WI38 (cell line): ENCODE data around the gene PARD3B.

ENCODE experiments used
- H3K4me3 ChIP-seq: 2 replicates; pipeline ENCODE4 v1.5.1; 2011; ENCODE audit warnings: low read depth, mild to moderate bottlenecking, control low read depth, low read length
- CTCF ChIP-seq: IDR thresholded peaks from 2 replicates; pipeline ENCODE4 v1.5.1; 2012; ENCODE audit warnings: low read depth, mild to moderate bottlenecking, control low read depth, low read length

The PARD3B gene

GRCh38 chr2:205494537-205495235 is 949.4 kb downstream of the PARD3B start:
- TF ChIP-seq CTCF, result no peak
- H3K4me3 ChIP-seq, result no peak overlapping the region

GRCh38 chr2:205495819-205496218 is 950.5 kb downstream of the PARD3B start:
- no peak overlapping the region for H3K4me3 ChIP-seq
- TF ChIP-seq CTCF, result no peak

- no peak overlapping the region for H3K4me3 ChIP-seq
- no peak for TF ChIP-seq CTCF
Measured at GRCh38 chr2:205496370-205496769, 951.1 kb downstream of the PARD3B start.

- TF ChIP-seq CTCF, result no peak
- H3K4me3 ChIP-seq, result no peak overlapping the region
Measured at GRCh38 chr2:205496772-205497171, 951.5 kb downstream of the PARD3B start.

- TF ChIP-seq CTCF, result no peak
- H3K4me3 ChIP-seq, result no peak overlapping the region
Measured at GRCh38 chr2:205499006-205499405, 953.7 kb downstream of the PARD3B start.

- no peak for TF ChIP-seq CTCF
- no peak overlapping the region for H3K4me3 ChIP-seq
Measured at GRCh38 chr2:205500065-205500464, 954.8 kb downstream of the PARD3B start.

GRCh38 chr2:205500951-205501350 is 955.7 kb downstream of the PARD3B start:
- no peak overlapping the region for H3K4me3 ChIP-seq
- TF ChIP-seq CTCF, result no peak
